NB4 (cell line): ENCODE data around the gene PLA2G3.

Experiments
- DNase-seq: peaks from one replicate; pipeline ENCODE4 v3.0.0; 2010; ENCODE audit warnings: low read depth
- H3K4me3 ChIP-seq: one replicate; pipeline ENCODE4 v1.5.1; 2011; ENCODE audit warnings: mild to moderate bottlenecking, low read depth, low read length, moderate library complexity
- CTCF ChIP-seq: IDR thresholded peaks from one replicate; pipeline ENCODE4 v1.5.1; 2012; ENCODE audit warnings: low read depth, low read length
- MYC ChIP-seq: IDR thresholded peaks from 2 replicates; pipeline ENCODE4 v1.6.1; 2011; ENCODE audit warnings: low read depth, low read length
- POLR2A ChIP-seq: IDR thresholded peaks from 2 replicates; pipeline ENCODE4 v1.6.1; 2011; ENCODE audit warnings: mild to moderate bottlenecking; ENCODE audit not compliant: insufficient read length; ENCODE audit errors: extremely low read depth
- TF ChIP-seq, protein P1 (sequence below): IDR thresholded peaks from 2 replicates; pipeline ENCODE4 v1.6.1; 2011; ENCODE audit warnings: low read depth, low read length

PLA2G3 gene

DNA sequence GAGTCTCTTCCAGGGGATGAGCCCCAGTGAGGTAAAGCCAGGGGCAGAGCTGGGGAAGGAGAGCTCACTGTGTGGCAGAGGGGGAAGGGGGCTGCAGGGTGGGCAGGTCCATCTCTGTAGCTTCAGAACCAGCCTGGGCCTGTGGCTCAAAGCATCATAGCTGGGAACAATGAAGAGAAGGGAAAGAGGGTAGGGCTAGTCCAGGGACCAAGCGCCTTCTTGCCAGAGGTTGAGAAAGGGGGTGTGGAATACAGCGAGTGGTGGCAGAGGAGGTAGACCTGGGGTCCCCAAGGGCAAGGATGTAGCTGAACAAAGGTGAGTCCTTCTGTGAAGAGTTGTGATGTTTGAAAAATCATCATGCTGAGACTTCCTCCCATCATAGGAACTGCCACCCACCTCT is 1.2 kb upstream of the PLA2G3 start:
- DNase-seq: no peak
- no peak overlapping the region for H3K4me3 ChIP-seq
- TF ChIP-seq, protein P1, sequence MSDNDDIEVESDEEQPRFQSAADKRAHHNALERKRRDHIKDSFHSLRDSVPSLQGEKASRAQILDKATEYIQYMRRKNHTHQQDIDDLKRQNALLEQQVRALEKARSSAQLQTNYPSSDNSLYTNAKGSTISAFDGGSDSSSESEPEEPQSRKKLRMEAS: no peak

DNA sequence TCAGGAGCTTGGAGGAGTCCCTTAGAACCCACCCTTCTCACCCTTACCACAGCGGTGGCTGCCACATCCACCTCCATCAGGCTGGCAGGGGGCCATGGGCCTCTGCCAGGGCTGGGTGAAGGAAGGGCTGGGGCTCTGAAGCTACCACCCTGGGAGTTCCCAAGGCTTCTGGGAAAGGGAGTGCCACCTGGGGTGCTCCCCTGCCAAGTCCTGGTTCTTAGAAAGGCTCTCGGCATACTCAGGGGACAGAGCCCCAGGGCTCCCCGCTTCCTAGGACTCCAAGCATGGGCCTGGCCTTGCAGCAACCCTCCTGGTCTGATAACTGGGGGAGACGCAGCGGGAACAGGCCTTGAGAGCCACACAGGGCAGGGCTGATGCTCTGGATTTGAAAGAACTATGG is 438 bp upstream of the PLA2G3 start:
- TF ChIP-seq MYC (no peak), POLR2A (no peak), CTCF (no peak)
- TF ChIP-seq, protein P1: no peak
- no peak for DNase-seq
- no peak overlapping the region for H3K4me3 ChIP-seq

GRCh38 chr22:31139066-31139465 is 1.2 kb downstream of the PLA2G3 start:
- TF ChIP-seq MYC (no peak), CTCF (no peak), POLR2A (no peak)
- no peak for DNase-seq
- H3K4me3 ChIP-seq: no peak overlapping the region

GRCh38 chr22:31138126-31138525 is 2.2 kb downstream of the PLA2G3 start:
- no peak overlapping the region for H3K4me3 ChIP-seq
- no peak for TF ChIP-seq MYC
- TF ChIP-seq, protein P1: no peak
- no peak for TF ChIP-seq CTCF
- TF ChIP-seq POLR2A: no peak
- no peak for DNase-seq

DNA sequence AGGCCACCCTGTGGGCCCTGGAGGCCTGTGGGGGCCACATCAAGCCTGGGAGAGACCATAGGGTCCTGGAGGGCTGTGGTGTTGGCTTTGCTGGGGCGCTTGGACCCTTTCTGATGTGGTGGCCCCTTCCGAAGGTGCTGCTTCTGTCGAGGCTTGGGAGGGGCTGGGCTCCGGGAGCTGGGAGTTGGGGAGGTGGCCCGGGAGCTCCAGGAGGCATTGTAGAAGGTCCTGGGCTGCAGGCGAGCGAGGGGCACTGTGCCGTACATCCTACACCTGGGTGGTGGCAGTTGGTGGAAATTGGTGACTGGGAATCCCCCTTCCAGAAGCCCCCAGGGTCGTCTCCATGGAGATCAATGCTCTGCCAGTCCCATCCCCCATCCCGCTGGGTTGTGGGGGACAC is 2.6 kb downstream of the PLA2G3 start:
- no peak overlapping the region for H3K4me3 ChIP-seq
- TF ChIP-seq MYC (no peak), POLR2A (no peak), CTCF (no peak)
- TF ChIP-seq, protein P1: no peak
- DNase-seq: no peak

- no peak for TF ChIP-seq CTCF
- no peak for TF ChIP-seq MYC
- TF ChIP-seq POLR2A: no peak
- TF ChIP-seq, protein P1: no peak
Measured at GRCh38 chr22:31136711-31137110, 3.6 kb downstream of the PLA2G3 start.

More at GRCh38 chr22:31136711-31137110, 3.6 kb downstream of the PLA2G3 start:
- DNase-seq: no peak
- no peak overlapping the region for H3K4me3 ChIP-seq
